Measurements from ENCODE around the gene SORCS2. TPM values are rescaled to one million over a fixed set of nuclear protein-coding genes. Genes with fewer than 3 reads are reported as not detected.

The SORCS2 gene
- total RNA-seq, 3 donors from 2014 or later: 0.66 to 1.3 (median 0.80) TPM

DNA sequence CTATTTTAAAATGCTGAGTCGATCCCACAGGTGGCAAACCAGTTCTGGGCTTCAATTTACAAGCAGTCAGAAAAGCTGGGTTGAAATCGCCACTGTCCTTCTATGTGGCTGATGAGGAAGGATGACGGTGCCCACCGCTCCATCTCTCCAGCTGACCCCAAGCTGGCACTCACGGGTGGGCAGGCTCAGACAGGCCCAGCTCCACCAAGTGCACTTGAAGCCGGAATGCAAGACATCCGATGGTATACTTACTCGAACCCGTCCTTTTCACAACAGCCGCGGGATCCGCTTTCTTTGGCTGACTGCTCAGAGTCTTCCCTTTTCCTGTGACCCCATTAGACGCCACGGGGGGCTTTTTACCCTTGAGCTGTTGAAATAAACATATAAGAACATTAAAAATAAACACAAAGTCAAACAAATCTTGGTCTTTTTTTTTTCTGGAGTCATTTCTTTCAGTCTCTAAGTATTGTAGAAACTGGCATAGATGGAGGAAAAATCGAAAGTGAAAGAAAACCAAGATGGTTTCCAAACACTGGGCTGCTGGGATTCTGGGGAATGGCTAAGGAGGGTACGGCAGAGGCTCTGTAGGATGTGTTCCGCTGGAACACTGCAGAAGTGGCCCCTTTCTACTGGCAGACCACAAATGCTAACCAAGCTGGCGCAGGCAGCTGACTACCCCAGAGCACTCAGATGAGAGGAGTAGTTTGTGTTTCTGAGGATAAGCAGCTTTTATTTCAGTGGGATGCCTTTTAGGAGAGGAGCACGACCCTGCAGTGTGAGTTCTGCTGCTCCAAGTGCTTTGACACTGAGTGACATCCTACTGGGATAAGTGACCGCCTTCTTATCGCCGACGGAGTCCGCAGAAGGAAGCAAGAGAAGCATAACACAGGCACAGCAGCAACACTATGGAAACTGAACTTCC lies 586.4 kb downstream of the SORCS2 start:
- no peaks in the 10 kb centered on the region for H3K9me3 ChIP-seq
- peak in 1 of 2 donors; percentile 46 for DNase-seq (ENCODE audit: low spot score in 2 of 2)
- TF ChIP-seq POLR2AphosphoS5 (IDR thresholded peaks at IDR 0.05) (no peak), POLR2A (IDR thresholded peaks at IDR 0.05) (no peak)
- TF ChIP-seq, protein P1, sequence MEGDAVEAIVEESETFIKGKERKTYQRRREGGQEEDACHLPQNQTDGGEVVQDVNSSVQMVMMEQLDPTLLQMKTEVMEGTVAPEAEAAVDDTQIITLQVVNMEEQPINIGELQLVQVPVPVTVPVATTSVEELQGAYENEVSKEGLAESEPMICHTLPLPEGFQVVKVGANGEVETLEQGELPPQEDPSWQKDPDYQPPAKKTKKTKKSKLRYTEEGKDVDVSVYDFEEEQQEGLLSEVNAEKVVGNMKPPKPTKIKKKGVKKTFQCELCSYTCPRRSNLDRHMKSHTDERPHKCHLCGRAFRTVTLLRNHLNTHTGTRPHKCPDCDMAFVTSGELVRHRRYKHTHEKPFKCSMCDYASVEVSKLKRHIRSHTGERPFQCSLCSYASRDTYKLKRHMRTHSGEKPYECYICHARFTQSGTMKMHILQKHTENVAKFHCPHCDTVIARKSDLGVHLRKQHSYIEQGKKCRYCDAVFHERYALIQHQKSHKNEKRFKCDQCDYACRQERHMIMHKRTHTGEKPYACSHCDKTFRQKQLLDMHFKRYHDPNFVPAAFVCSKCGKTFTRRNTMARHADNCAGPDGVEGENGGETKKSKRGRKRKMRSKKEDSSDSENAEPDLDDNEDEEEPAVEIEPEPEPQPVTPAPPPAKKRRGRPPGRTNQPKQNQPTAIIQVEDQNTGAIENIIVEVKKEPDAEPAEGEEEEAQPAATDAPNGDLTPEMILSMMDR (IDR thresholded peaks at IDR 0.05): no peak
- H3K4me3 ChIP-seq: peak overlapping the region in 2 of 3 donors; percentile 35 to 41
- peak overlapping the region; percentile 42 to 48 for H3K27ac ChIP-seq
- no peaks in the 10 kb centered on the region for H3K27me3 ChIP-seq
- no peaks in the 10 kb centered on the region for H3K36me3 ChIP-seq
- intact Hi-C loops (cut with DNase I; ENCODE audit: low total_unique reads): no loop called here
- H3K4me1 ChIP-seq: no peaks in the 10 kb centered on the region

GRCh38 chr4:7779432-7779768 lies 587.1 kb downstream of the SORCS2 start:
- Histone ChIP-seq H3K27me3 (no peaks in the 10 kb centered on the region), H3K9me3 (no peaks in the 10 kb centered on the region), H3K4me1 (no peaks in the 10 kb centered on the region), H3K27ac (peak overlapping the region; percentile 42 to 48), H3K4me3 (peak overlapping the region in 2 of 3 donors; percentile 35 to 41), H3K36me3 (no peaks in the 10 kb centered on the region)
- DNase-seq (ENCODE audit: low spot score in 2 of 2): peak in 1 of 2 donors; percentile 30
- TF ChIP-seq POLR2A (IDR thresholded peaks at IDR 0.05) (no peak), POLR2AphosphoS5 (IDR thresholded peaks at IDR 0.05) (no peak)
- TF ChIP-seq, protein P1 (IDR thresholded peaks at IDR 0.05): no peak
- intact Hi-C loops (cut with DNase I; ENCODE audit: low total_unique reads): no loop called here

GRCh38 chr4:7780751-7781348 lies 588.5 kb downstream of the SORCS2 start:
- Histone ChIP-seq H3K4me3 (no peak overlapping the region), H3K27me3 (no peaks in the 10 kb centered on the region), H3K4me1 (no peaks in the 10 kb centered on the region), H3K27ac (peak overlapping the region in 1 of 2 donors; percentile 22), H3K36me3 (no peaks in the 10 kb centered on the region), H3K9me3 (no peaks in the 10 kb centered on the region)
- no peak for DNase-seq (ENCODE audit: low spot score in 2 of 2)
- intact Hi-C loops (cut with DNase I; ENCODE audit: low total_unique reads): no loop called here
- TF ChIP-seq POLR2AphosphoS5 (IDR thresholded peaks at IDR 0.05): no peak
- TF ChIP-seq, protein P1 (IDR thresholded peaks at IDR 0.05): no peak
- TF ChIP-seq POLR2A (IDR thresholded peaks at IDR 0.05): no peak

DNA sequence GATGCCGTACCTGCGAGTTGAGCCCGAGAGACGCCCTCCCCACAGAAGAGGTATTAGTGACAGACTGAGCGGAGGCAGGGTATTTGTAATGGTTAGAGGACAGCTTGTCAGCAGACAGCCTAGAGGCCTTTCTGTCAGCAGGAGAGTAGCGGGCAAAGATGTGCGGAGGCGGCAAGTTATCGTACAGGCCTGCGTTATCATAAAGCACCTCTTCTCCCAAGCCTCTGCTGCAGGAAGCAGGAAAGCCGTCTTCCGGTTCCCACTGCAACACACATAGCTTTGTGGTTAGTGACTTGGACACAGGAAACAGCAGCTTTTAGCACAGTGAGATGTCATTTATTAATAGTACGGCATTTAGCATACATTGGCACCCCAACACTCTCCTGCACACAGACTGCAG lies 589.0 kb downstream of the SORCS2 start:
- TF ChIP-seq POLR2A (IDR thresholded peaks at IDR 0.05): no peak
- TF ChIP-seq POLR2AphosphoS5 (IDR thresholded peaks at IDR 0.05): no peak
- TF ChIP-seq, protein P1 (IDR thresholded peaks at IDR 0.05): no peak
- intact Hi-C loops (cut with DNase I; ENCODE audit: low total_unique reads): no loop called here
- Histone ChIP-seq H3K36me3 (no peaks in the 10 kb centered on the region), H3K27me3 (no peaks in the 10 kb centered on the region), H3K4me3 (no peak overlapping the region), H3K4me1 (no peaks in the 10 kb centered on the region), H3K9me3 (no peaks in the 10 kb centered on the region), H3K27ac (peak overlapping the region in 1 of 2 donors; percentile 22)
- DNase-seq (ENCODE audit: low spot score in 2 of 2): peak in 1 of 2 donors; percentile 15

- Histone ChIP-seq H3K27ac (peak overlapping the region in 1 of 2 donors; percentile 57), H3K27me3 (no peaks in the 10 kb centered on the region), H3K4me1 (no peaks in the 10 kb centered on the region), H3K36me3 (no peaks in the 10 kb centered on the region), H3K4me3 (no peak overlapping the region), H3K9me3 (no peaks in the 10 kb centered on the region)
- intact Hi-C loops (cut with DNase I; ENCODE audit: low total_unique reads): no loop called here
- TF ChIP-seq POLR2A (IDR thresholded peaks at IDR 0.05): no peak
- DNase-seq (ENCODE audit: low spot score in 2 of 2): peak in 1 of 2 donors; percentile 19
Observed at GRCh38 chr4:7781993-7782392, 589.7 kb downstream of the SORCS2 start.

Data from breast epithelium (tissue), 4 donors.